HG02885 (cell line): ENCODE data around the gene NOX1.
"Not testable (repeated sequence)": the region's sequence is repeated elsewhere in the genome, so short reads cannot be mapped to it uniquely, and the experiment has no call there.

Experiments used
- ATAC-seq: cut with Tn5 transposase; IDR thresholded peaks from one replicate; pipeline ENCODE4 v1.9.1; 2021; ENCODE audit warnings: mild to moderate bottlenecking; ENCODE audit not compliant: unreplicated experiment, poor library complexity

The NOX1 gene

GRCh38 chrX:100819837-100820666 is 54.1 kb downstream of the NOX1 start, which contains the start of gene CSTF2:
TSS of gene CSTF2 (plus strand) at chrX:100820391. CDS start at chrX:100820417, 26 bp downstream.
- peak; percentile 99 for ATAC-seq

GRCh38 chrX:100819534-100819836 is 54.7 kb downstream of the NOX1 start:
- ATAC-seq = no peak

- no peak for ATAC-seq
These were observed 56.8 kb downstream of the NOX1 start for GRCh38 chrX:100817340-100817739.

- no peak for ATAC-seq
These were observed 61.7 kb downstream of the NOX1 start for GRCh38 chrX:100812216-100813158.

- ATAC-seq = not testable (repeated sequence)
These were observed 65.9 kb downstream of the NOX1 start for GRCh38 chrX:100808265-100808664.

- no peak for ATAC-seq
These were observed 69.4 kb downstream of the NOX1 start for GRCh38 chrX:100804780-100805179.

GRCh38 chrX:100802843-100803242 is 71.3 kb downstream of the NOX1 start:
- no peak for ATAC-seq

GRCh38 chrX:100798484-100799214 is 75.5 kb downstream of the NOX1 start:
- ATAC-seq = no peak

- no peak for ATAC-seq
These were observed 76.8 kb downstream of the NOX1 start for GRCh38 chrX:100797359-100797758.

GRCh38 chrX:100796371-100796770 is 77.8 kb downstream of the NOX1 start:
- ATAC-seq = not testable (repeated sequence)
